HEK293T (cell line): Measurements from ENCODE around the gene SIAH1.

Experiments
- CTCF ChIA-PET: fragments of 350-600 bp; formaldehyde crosslinking; extraction: SDS; loops from one replicate; lab custom pipeline; 2021; ENCODE audit warnings: antibody characterized with exemption, inconsistent platforms; lab: Yijun Ruan, JAX
- POLR2A ChIA-PET: fragments of 350-600 bp; formaldehyde crosslinking; extraction: SDS; loops from one replicate; lab custom pipeline; 2020; ENCODE audit warnings: antibody characterized with exemption, inconsistent platforms; lab: Yijun Ruan, JAX
- DNase-seq: peaks from one replicate; pipeline ENCODE4 v3.0.0; 2012; ENCODE audit warnings: mixed read lengths; ENCODE audit errors: extremely low spot score
- ARNT ChIP-seq: fragments of 450-650 bp; IDR thresholded peaks from 2 replicates; pipeline ENCODE4 v1.6.1; 2017; ENCODE audit warnings: mild to moderate bottlenecking
- BHLHE40 ChIP-seq: fragments of 450-650 bp; IDR thresholded peaks from 2 replicates; pipeline ENCODE4 v1.6.1; 2016; ENCODE audit warnings: mild to moderate bottlenecking, moderate library complexity, borderline replicate concordance
- CTBP1 ChIP-seq: fragments of 450-650 bp; IDR thresholded peaks from 2 replicates; pipeline ENCODE4 v1.6.1; 2016; ENCODE audit warnings: borderline replicate concordance
- ELF4 ChIP-seq: fragments of 450-650 bp; IDR thresholded peaks from 2 replicates; pipeline ENCODE4 v1.6.1; 2017; ENCODE audit warnings: antibody characterized with exemption
- HDGF ChIP-seq: fragments of 450-650 bp; IDR thresholded peaks from 2 replicates; pipeline ENCODE4 v1.6.1; 2017; ENCODE audit warnings: antibody characterized with exemption, borderline replicate concordance
- L3MBTL2 ChIP-seq: fragments of 450-650 bp; conservative IDR thresholded peaks from 2 replicates; pipeline ENCODE4 v1.6.1; 2016; ENCODE audit warnings: mild to moderate bottlenecking
- NFRKB ChIP-seq: fragments of 450-650 bp; IDR thresholded peaks from 2 replicates; pipeline ENCODE4 v1.6.1; 2016; ENCODE audit warnings: mild to moderate bottlenecking, moderate library complexity
- SUZ12 ChIP-seq: fragments of 450-650 bp; IDR thresholded peaks from 2 replicates; pipeline ENCODE4 v1.6.1; 2016; ENCODE audit warnings: mild to moderate bottlenecking
- TARDBP ChIP-seq: fragments of 450-650 bp; IDR thresholded peaks from 2 replicates; pipeline ENCODE4 v1.6.1; 2016
- ZNF384 ChIP-seq: fragments of 450-650 bp; IDR thresholded peaks from 2 replicates; pipeline ENCODE4 v1.6.1; 2016

Gene SIAH1

DNA sequence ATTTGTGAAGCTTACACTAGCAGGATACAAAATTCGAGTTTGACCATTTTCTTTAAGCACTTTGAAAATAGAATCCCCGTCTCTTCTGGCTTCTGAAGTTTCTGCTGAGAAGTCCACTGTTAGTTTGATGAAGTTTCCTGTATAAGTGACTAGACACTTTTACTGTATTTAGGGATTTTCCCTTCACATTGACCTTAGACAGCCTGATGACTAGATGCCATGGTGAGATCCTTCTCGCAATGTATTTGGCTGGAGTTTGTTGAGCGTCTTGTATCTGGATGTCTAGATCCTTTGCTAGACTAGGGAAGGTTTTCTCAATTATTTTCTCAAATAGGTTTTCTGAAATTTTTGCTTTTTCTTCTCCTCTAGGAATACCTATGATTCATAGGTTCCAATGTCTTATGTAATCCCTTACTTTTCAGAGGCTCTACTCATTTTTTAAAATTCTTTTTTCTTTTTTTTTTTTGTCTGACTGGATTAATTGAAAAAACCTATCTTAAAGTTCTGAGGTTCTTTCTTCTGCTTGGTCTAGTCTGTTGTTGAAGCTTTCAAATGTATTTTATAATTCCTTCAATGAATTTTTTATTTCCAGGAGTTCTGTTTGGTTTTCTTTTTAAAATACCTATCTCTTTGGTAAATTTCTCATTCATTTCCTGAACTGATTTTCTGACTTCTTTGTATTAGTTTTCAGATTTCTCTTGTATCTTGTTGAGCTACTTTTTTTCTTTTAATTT is 74.1 kb downstream of the SIAH1 start:
- DNase-seq, result no peak
- ChIA-PET CTCF (no interaction called here), POLR2A (no interaction called here)
- no peak for TF ChIP-seq ARNT
- TF ChIP-seq HDGF, result no peak
- no peak for TF ChIP-seq SUZ12
- TF ChIP-seq CTBP1, result no peak
- TF ChIP-seq ZNF384, result no peak
- no peak for TF ChIP-seq TARDBP
- TF ChIP-seq ELF4, result no peak
- TF ChIP-seq L3MBTL2, result no peak
- TF ChIP-seq NFRKB, result no peak
- TF ChIP-seq BHLHE40, result no peak
